Neural cell (in vitro differentiated cells): ENCODE data around the gene HGD. TPM values are rescaled to one million over a fixed set of nuclear protein-coding genes. Genes with fewer than 3 reads are reported as not detected.

ENCODE experiments used
- H2AFZ ChIP-seq: fragments of 200-600, 300-800 bp; sonication (generic), shearing (Covaris generic); 2 replicates; pipeline ENCODE4 v1.6.0; 2014; ENCODE audit warnings: low read depth, mild to moderate bottlenecking, antibody characterized with exemption, low read length, moderate library complexity
- H3F3A ChIP-seq: fragments of 200-600 bp; shearing (Covaris generic); 2 replicates; pipeline ENCODE4 v1.6.1; 2016; ENCODE audit warnings: mild to moderate bottlenecking, moderate library complexity, mixed read lengths, antibody characterized with exemption, low read length; ENCODE audit not compliant: insufficient read depth, poor library complexity, severe bottlenecking
- H3K27ac ChIP-seq: fragments of 200-600, 300-800 bp; sonication (generic), shearing (Covaris generic); 2 replicates; pipeline ENCODE4 v1.5.1; 2014; ENCODE audit warnings: mild to moderate bottlenecking, low read length, moderate library complexity
- H3K27me3 ChIP-seq: fragments of 300-800, 200-600 bp; sonication (generic), shearing (Covaris generic); 2 replicates; pipeline ENCODE4 v1.6.0; 2014; ENCODE audit warnings: mild to moderate bottlenecking, low read depth, low read length, moderate library complexity; ENCODE audit not compliant: insufficient read depth
- H3K36me3 ChIP-seq: fragments of 300-800, 200-600 bp; sonication (generic), shearing (Covaris generic); 2 replicates; pipeline ENCODE4 v1.5.1; 2014; ENCODE audit warnings: mild to moderate bottlenecking, antibody characterized with exemption, low read length, moderate library complexity; ENCODE audit not compliant: insufficient read depth
- H3K4me2 ChIP-seq: fragments of 300-800, 200-600 bp; sonication (generic), shearing (Covaris generic); 2 replicates; pipeline ENCODE4 v1.6.0; 2014; ENCODE audit warnings: mild to moderate bottlenecking, low read length
- H3K4me3 ChIP-seq: fragments of 300-800, 200-600 bp; sonication (generic), shearing (Covaris generic); 2 replicates; pipeline ENCODE4 v1.5.1; 2014; ENCODE audit warnings: mild to moderate bottlenecking, low read length, moderate library complexity
- H3K79me2 ChIP-seq: fragments of 200-600 bp; shearing (Covaris generic); replicated peaks from 2 replicates; pipeline ENCODE4 v1.6.0; 2014; ENCODE audit warnings: mild to moderate bottlenecking, low read length, moderate library complexity; ENCODE audit not compliant: insufficient read depth
- H3K9ac ChIP-seq: fragments of 300-800, 200-600 bp; sonication (generic), shearing (Covaris generic); 2 replicates; pipeline ENCODE4 v1.6.1; 2016; ENCODE audit warnings: mild to moderate bottlenecking, low read length, mixed read lengths
- H3K9me2 ChIP-seq: fragments of 200-600 bp; shearing (Covaris generic); 2 replicates; pipeline ENCODE4 v1.6.1; 2016; ENCODE audit warnings: mild to moderate bottlenecking, low read length, mixed read lengths; ENCODE audit not compliant: insufficient read depth
- H3K9me3 ChIP-seq: fragments of 200-600, 300-800 bp; sonication (generic), shearing (Covaris generic); 2 replicates; pipeline ENCODE4 v1.6.1; 2016; ENCODE audit warnings: mild to moderate bottlenecking, mixed run types, low read length, moderate library complexity, mixed read lengths
- H4K20me1 ChIP-seq: fragments of 200-600 bp; shearing (Covaris generic); 2 replicates; pipeline ENCODE4 v1.6.1; 2016; ENCODE audit warnings: mild to moderate bottlenecking, mixed run types; ENCODE audit not compliant: insufficient read depth
- CTCF ChIP-seq: fragments of 450-650 bp; IDR thresholded peaks from 2 replicates; pipeline ENCODE4 v1.5.1; 2014; ENCODE audit warnings: antibody characterized with exemption, mild to moderate bottlenecking, moderate library complexity; ENCODE audit not compliant: poor library complexity, severe bottlenecking
- EP300 ChIP-seq: fragments of 450-650 bp; conservative IDR thresholded peaks from 2 replicates; pipeline ENCODE4 v1.6.1; 2014; ENCODE audit warnings: antibody characterized with exemption, mild to moderate bottlenecking, moderate library complexity; ENCODE audit not compliant: poor library complexity, severe bottlenecking
- EZH2 ChIP-seq: fragments of 200-600, 300-800 bp; shearing (Covaris generic), sonication (generic); IDR thresholded peaks from 2 replicates; pipeline ENCODE4 v1.6.1; 2014; ENCODE audit warnings: antibody characterized with exemption, low read length, borderline replicate concordance, mild to moderate bottlenecking; ENCODE audit not compliant: insufficient read depth, poor library complexity, severe bottlenecking
- MXI1 ChIP-seq: fragments of 450-650 bp; conservative IDR thresholded peaks from 2 replicates; pipeline ENCODE4 v1.6.1; 2014; ENCODE audit warnings: antibody characterized with exemption, mild to moderate bottlenecking; ENCODE audit not compliant: poor library complexity, severe bottlenecking
- POLR2AphosphoS5 ChIP-seq: IDR thresholded peaks from 2 replicates; pipeline ENCODE4 v1.6.1; 2012
- RAD21 ChIP-seq: fragments of 450-650 bp; conservative IDR thresholded peaks from 2 replicates; pipeline ENCODE4 v1.6.1; 2014; ENCODE audit warnings: antibody characterized with exemption, mild to moderate bottlenecking, moderate library complexity
- REST ChIP-seq: IDR thresholded peaks from 2 replicates; pipeline ENCODE4 v1.6.1; 2012; ENCODE audit warnings: borderline replicate concordance
- SMC3 ChIP-seq: fragments of 450-650 bp; conservative IDR thresholded peaks from 2 replicates; pipeline ENCODE4 v1.6.1; 2014; ENCODE audit warnings: antibody characterized with exemption, mild to moderate bottlenecking, moderate library complexity; ENCODE audit not compliant: poor library complexity
- TAF1 ChIP-seq: IDR thresholded peaks from 2 replicates; pipeline ENCODE4 v1.6.1; 2012; ENCODE audit warnings: low read depth
- polyA plus RNA-seq: library from polyadenylated mRNA; depleted of rRNA; stranded (reverse); fragments of >200 nt; gene quantifications from 2 replicates; pipeline ENCODE4 v1.2.3, GENCODE V29; 2014

The HGD gene
- polyA plus RNA-seq, 1 donor from 2014 or later: not detected

GRCh38 chr3:120710369-120710768 lies 28.3 kb upstream of the HGD start:
- no peak overlapping the region for H3K27ac ChIP-seq
- no peak overlapping the region for H3K9ac ChIP-seq
- H3F3A ChIP-seq: no peaks in the 10 kb centered on the region
- no peak overlapping the region for H3K4me3 ChIP-seq
- no peak overlapping the region for H3K4me2 ChIP-seq
- no peaks in the 10 kb centered on the region for H3K27me3 ChIP-seq
- no peaks in the 10 kb centered on the region for H3K36me3 ChIP-seq
- TF ChIP-seq POLR2AphosphoS5 (no peak), CTCF (no peak), RAD21 (no peak), TAF1 (no peak), SMC3 (no peak), REST (no peak), MXI1 (no peak), EZH2 (no peak)
- H2AFZ ChIP-seq: no peak overlapping the region
- H3K79me2 ChIP-seq: no peaks in the 10 kb centered on the region
- no peaks in the 10 kb centered on the region for H3K9me3 ChIP-seq
- H3K9me2 ChIP-seq: no peaks in the 10 kb centered on the region
- H4K20me1 ChIP-seq: no peaks in the 10 kb centered on the region

- Histone ChIP-seq H3K9ac (no peak overlapping the region), H3K27me3 (no peaks in the 10 kb centered on the region), H3K4me3 (no peak overlapping the region), H3K4me2 (no peak overlapping the region), H2AFZ (no peak overlapping the region), H3F3A (no peaks in the 10 kb centered on the region), H3K27ac (no peak overlapping the region), H3K79me2 (no peaks in the 10 kb centered on the region), H4K20me1 (no peaks in the 10 kb centered on the region), H3K9me3 (no peaks in the 10 kb centered on the region), H3K9me2 (no peaks in the 10 kb centered on the region), H3K36me3 (no peaks in the 10 kb centered on the region)
- TF ChIP-seq EZH2 (no peak), RAD21 (no peak), EP300 (no peak), CTCF (no peak), SMC3 (no peak), MXI1 (no peak), TAF1 (no peak), POLR2AphosphoS5 (no peak), REST (no peak)
Observed at GRCh38 chr3:120708408-120708807, 26.4 kb upstream of the HGD start.
